Measurements from ENCODE around the gene ARID2. TPM values are rescaled to one million over a fixed set of nuclear protein-coding genes. Genes with fewer than 3 reads are reported as not detected.

ARID2 gene
- total RNA-seq, 6 donors from 2014 or later, result 19.4 to 48.5 (median 27.0) TPM

DNA sequence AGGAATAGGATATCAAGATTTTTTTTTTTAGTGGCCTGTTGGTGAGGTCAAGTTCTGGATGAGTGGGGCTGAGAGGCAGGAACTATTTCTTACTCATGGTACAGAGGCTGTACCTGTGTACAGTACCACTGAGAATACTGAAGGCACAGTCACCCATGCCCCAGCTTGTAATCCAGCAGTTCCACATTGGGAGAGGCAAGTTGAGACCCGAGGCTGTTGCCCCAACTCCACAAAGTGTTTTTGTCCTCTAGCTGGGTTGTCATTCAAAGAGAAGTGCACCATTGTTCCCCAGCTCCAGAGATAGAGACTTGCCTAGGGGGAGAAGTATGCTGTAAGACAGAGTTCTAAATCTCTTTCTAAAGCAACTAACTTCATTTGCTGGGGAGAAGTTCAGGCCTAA is 38.7 kb downstream of the ARID2 start:
- DNase-seq (no peak), ATAC-seq (ENCODE audit: low FRiP score in 2 of 2) (no peak)
- H3K36me3 ChIP-seq, result no peaks in the 10 kb centered on the region
- no peak overlapping the region for H3K4me3 ChIP-seq
- H3K9me3 ChIP-seq, result no peaks in the 10 kb centered on the region
- TF ChIP-seq, protein P1, sequence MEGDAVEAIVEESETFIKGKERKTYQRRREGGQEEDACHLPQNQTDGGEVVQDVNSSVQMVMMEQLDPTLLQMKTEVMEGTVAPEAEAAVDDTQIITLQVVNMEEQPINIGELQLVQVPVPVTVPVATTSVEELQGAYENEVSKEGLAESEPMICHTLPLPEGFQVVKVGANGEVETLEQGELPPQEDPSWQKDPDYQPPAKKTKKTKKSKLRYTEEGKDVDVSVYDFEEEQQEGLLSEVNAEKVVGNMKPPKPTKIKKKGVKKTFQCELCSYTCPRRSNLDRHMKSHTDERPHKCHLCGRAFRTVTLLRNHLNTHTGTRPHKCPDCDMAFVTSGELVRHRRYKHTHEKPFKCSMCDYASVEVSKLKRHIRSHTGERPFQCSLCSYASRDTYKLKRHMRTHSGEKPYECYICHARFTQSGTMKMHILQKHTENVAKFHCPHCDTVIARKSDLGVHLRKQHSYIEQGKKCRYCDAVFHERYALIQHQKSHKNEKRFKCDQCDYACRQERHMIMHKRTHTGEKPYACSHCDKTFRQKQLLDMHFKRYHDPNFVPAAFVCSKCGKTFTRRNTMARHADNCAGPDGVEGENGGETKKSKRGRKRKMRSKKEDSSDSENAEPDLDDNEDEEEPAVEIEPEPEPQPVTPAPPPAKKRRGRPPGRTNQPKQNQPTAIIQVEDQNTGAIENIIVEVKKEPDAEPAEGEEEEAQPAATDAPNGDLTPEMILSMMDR (IDR thresholded peaks at IDR 0.05), result no peak
- TF ChIP-seq EP300 (IDR thresholded peaks at IDR 0.05) (no peak), POLR2A (IDR thresholded peaks at IDR 0.05) (no peak), POLR2AphosphoS5 (IDR thresholded peaks at IDR 0.05) (no peak)
- no peak overlapping the region for H3K27ac ChIP-seq
- no peaks in the 10 kb centered on the region for H3K27me3 ChIP-seq
- 90 to 100% methylated on average over 1 of the region's 1 CpG for WGBS, 2 donors
- peaks cover 0 to 6% (median 2%) of the 10 kb centered on the region in 4 donors for H3K4me1 ChIP-seq

DNA sequence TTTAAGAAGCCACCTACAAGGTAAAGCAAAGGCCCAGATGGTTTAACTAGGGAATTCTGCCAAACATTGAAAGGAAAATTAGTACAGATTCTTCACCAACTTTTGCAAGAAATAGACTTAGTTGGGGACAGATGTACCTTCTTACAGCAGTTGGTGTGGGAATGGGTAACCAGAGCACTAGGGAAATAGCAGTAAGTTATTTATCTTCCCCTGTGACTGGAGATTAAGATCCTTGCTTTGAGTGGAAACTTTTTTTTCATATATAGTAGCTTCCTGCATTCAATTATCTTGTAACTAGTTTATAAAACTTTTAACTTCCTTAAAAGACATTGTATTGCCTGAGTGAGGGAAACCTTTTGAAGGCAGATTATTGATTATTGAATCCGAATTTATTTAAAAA is 44.2 kb downstream of the ARID2 start:
- Histone ChIP-seq H3K4me3 (no peak overlapping the region), H3K4me1 (peaks cover 5 to 21% (median 11%) of the 10 kb centered on the region in 4 donors), H3K9me3 (no peaks in the 10 kb centered on the region), H3K36me3 (no peaks in the 10 kb centered on the region), H3K27me3 (no peaks in the 10 kb centered on the region), H3K27ac (no peak overlapping the region)
- WGBS, 2 donors, result 78 to 82% methylated on average over 1 of the region's 1 CpG
- ATAC-seq (ENCODE audit: low FRiP score in 2 of 2) (no peak), DNase-seq (no peak)
- TF ChIP-seq POLR2A (IDR thresholded peaks at IDR 0.05), result no peak
- TF ChIP-seq POLR2AphosphoS5 (IDR thresholded peaks at IDR 0.05), result no peak
- TF ChIP-seq, protein P1 (IDR thresholded peaks at IDR 0.05), result no peak
- TF ChIP-seq EP300 (IDR thresholded peaks at IDR 0.05), result no peak

DNA sequence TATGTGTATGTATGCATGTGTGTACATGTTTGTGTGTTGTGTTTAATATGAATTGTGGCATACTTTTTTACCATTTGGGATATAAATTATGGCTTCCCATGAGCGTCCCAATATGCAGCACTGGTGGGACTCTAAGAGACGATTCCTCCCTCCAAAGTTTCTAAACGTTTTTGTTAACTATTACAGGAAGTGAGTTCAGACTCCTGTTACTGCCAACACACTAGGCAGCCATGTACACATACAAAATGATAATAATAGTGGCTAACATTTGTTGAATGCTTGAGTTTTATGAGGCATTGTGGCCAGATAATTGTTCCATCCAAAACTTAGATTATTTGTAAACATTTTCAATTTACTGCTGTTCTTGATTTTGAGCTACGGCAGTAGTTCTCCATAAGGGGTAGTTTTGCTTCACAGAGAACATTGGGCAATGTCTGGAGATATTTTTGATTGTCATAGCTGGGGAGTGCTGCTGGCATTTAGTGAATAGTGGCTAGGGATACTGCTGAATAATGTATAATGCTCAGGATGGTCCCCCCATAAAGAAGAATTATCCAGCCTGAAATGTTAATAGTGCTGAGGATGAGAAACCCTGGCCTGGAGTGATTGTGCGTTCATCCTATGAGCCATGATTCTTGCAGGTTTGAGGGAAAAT is 45.1 kb downstream of the ARID2 start:
- no peak for TF ChIP-seq EP300 (IDR thresholded peaks at IDR 0.05)
- TF ChIP-seq POLR2A (IDR thresholded peaks at IDR 0.05), result no peak
- no peak for TF ChIP-seq POLR2AphosphoS5 (IDR thresholded peaks at IDR 0.05)
- WGBS, 2 donors, result 51 to 58% methylated on average over 5 of the region's 5 CpGs
- ATAC-seq (ENCODE audit: low FRiP score in 2 of 2), result no peak

GRCh38 chr12:45775465-45775864 is 46.0 kb downstream of the ARID2 start:
- Histone ChIP-seq H3K27ac (no peak overlapping the region), H3K27me3 (no peaks in the 10 kb centered on the region), H3K4me3 (no peak overlapping the region), H3K4me1 (peaks cover 5 to 21% (median 11%) of the 10 kb centered on the region in 4 donors), H3K9me3 (no peaks in the 10 kb centered on the region), H3K36me3 (no peaks in the 10 kb centered on the region)
- DNase-seq, result no peak
- no peak for TF ChIP-seq POLR2A (IDR thresholded peaks at IDR 0.05)
- TF ChIP-seq EP300 (IDR thresholded peaks at IDR 0.05), result no peak
- TF ChIP-seq, protein P1 (IDR thresholded peaks at IDR 0.05), result no peak
- no peak for TF ChIP-seq POLR2AphosphoS5 (IDR thresholded peaks at IDR 0.05)
- no peak for ATAC-seq (ENCODE audit: low FRiP score in 2 of 2)
- WGBS, 2 donors, result 92 to 100% methylated on average over 1 of the region's 1 CpG

More for the DNA sequence above, 45.1 kb downstream of the ARID2 start:
- no peaks in the 10 kb centered on the region for H3K9me3 ChIP-seq
- no peaks in the 10 kb centered on the region for H3K27me3 ChIP-seq
- H3K36me3 ChIP-seq, result no peaks in the 10 kb centered on the region
- peaks cover 5 to 21% (median 11%) of the 10 kb centered on the region in 4 donors for H3K4me1 ChIP-seq
- DNase-seq, result no peak
- no peak overlapping the region for H3K27ac ChIP-seq
- H3K4me3 ChIP-seq, result no peak overlapping the region

DNA sequence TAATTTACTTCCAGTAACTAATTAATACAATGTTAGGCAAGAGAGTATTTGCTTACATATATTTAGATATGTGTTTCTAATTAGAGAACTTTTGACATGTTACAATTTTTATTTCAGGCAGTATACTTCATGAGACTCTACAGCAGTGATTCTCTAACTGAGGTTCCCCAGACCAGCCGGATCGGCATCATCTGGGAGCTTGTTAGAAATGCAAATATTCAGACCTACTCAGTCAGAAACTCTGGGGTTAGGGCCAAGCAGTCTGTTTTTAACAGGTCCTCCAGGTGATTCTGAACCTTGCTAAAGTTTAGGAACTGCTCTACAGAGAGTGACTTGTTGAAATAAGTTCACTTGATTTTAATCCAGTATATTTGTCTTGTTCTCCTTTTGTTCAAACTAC is 46.5 kb downstream of the ARID2 start:
- no peak for ATAC-seq (ENCODE audit: low FRiP score in 2 of 2)
- no peaks in the 10 kb centered on the region for H3K36me3 ChIP-seq

DNA sequence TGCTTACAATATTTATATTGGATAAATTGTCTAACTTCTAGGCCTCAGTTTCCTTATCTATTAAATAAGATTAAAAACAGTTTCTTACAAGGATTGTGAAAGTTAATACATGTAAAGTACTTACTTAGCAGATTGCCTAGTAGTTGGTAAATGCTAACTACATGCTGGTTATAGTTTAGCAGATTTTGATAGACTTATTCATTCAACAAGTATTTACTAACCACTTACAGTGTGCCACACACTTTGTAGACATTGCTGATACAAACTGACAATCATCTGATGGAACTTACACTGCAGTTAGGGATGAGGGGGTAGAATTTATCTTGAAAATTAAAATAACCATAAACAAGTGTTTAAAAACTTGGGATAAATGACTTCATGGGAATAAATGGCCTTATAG is 50.4 kb downstream of the ARID2 start:
- DNase-seq (no peak), ATAC-seq (ENCODE audit: low FRiP score in 2 of 2) (no peak)
- peaks cover 0 to 10% (median under 1%) of the 10 kb centered on the region in 4 donors for H3K4me1 ChIP-seq
- H3K9me3 ChIP-seq, result no peaks in the 10 kb centered on the region
- H3K36me3 ChIP-seq, result no peaks in the 10 kb centered on the region
- no peaks in the 10 kb centered on the region for H3K27me3 ChIP-seq
- TF ChIP-seq POLR2AphosphoS5 (IDR thresholded peaks at IDR 0.05), result no peak
- TF ChIP-seq EP300 (IDR thresholded peaks at IDR 0.05), result no peak
- TF ChIP-seq, protein P1 (IDR thresholded peaks at IDR 0.05), result no peak
- no peak for TF ChIP-seq POLR2A (IDR thresholded peaks at IDR 0.05)
- H3K27ac ChIP-seq, result no peak overlapping the region
- no peak overlapping the region for H3K4me3 ChIP-seq

More for the DNA sequence above, 46.5 kb downstream of the ARID2 start:
- WGBS, 2 donors, result 50 to 65% methylated on average over 2 of the region's 2 CpGs
- DNase-seq, result no peak
- Histone ChIP-seq H3K27me3 (no peaks in the 10 kb centered on the region), H3K4me1 (peaks cover 5 to 21% (median 11%) of the 10 kb centered on the region in 4 donors), H3K27ac (no peak overlapping the region), H3K9me3 (no peaks in the 10 kb centered on the region), H3K4me3 (no peak overlapping the region)
- TF ChIP-seq EP300 (IDR thresholded peaks at IDR 0.05) (no peak), POLR2AphosphoS5 (IDR thresholded peaks at IDR 0.05) (no peak)
